ENCODE results near the gene HHAT.

The HHAT gene

GRCh38 chr1:210328032-210328745 lies 513 bp upstream of the HHAT start:
- TF ChIP-seq, protein P1, sequence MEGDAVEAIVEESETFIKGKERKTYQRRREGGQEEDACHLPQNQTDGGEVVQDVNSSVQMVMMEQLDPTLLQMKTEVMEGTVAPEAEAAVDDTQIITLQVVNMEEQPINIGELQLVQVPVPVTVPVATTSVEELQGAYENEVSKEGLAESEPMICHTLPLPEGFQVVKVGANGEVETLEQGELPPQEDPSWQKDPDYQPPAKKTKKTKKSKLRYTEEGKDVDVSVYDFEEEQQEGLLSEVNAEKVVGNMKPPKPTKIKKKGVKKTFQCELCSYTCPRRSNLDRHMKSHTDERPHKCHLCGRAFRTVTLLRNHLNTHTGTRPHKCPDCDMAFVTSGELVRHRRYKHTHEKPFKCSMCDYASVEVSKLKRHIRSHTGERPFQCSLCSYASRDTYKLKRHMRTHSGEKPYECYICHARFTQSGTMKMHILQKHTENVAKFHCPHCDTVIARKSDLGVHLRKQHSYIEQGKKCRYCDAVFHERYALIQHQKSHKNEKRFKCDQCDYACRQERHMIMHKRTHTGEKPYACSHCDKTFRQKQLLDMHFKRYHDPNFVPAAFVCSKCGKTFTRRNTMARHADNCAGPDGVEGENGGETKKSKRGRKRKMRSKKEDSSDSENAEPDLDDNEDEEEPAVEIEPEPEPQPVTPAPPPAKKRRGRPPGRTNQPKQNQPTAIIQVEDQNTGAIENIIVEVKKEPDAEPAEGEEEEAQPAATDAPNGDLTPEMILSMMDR (IDR thresholded peaks at IDR 0.05; ENCODE audit: borderline replicate concordance, insufficient read depth, low read depth, low read length) = no peak
- H3K4me3 ChIP-seq (ENCODE audit: low read depth, low read length) = peak overlapping the region; percentile 73

DNA sequence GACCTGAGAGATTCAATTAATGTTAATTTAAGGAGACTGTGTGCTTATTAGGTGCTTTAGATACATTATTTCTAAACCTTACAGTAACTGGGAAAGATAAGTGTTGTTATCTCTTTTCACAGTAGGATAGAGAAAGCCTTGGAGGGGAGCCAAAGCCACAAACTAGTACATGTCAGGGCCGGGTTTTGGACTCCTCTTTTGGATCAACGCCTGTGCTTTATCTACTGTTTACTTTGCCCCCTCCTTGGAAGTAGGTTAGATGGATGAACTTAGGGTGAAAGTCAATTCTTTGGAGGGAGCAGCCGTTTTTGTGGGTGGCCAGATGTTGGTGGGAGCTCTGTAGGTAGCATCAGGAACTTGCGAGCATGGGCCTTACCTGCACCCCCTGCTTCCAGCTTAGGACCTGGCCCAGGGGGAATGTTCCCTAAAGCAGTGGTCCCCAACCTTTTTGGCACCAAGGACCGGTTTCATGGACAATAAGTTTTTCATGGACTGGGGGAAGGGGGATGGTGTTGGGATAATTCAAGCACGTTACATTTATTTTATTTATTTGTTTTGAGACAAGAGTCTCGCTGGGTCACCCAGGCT lies 1.7 kb downstream of the HHAT start:
- no peak overlapping the region for H3K4me3 ChIP-seq (ENCODE audit: low read depth, low read length)
- TF ChIP-seq, protein P1 (IDR thresholded peaks at IDR 0.05; ENCODE audit: borderline replicate concordance, insufficient read depth, low read depth, low read length) = no peak

GRCh38 chr1:210332233-210332632 lies 3.5 kb downstream of the HHAT start:
- H3K4me3 ChIP-seq (ENCODE audit: low read depth, low read length) = no peak overlapping the region
- TF ChIP-seq, protein P1 (IDR thresholded peaks at IDR 0.05; ENCODE audit: borderline replicate concordance, insufficient read depth, low read depth, low read length) = no peak

DNA sequence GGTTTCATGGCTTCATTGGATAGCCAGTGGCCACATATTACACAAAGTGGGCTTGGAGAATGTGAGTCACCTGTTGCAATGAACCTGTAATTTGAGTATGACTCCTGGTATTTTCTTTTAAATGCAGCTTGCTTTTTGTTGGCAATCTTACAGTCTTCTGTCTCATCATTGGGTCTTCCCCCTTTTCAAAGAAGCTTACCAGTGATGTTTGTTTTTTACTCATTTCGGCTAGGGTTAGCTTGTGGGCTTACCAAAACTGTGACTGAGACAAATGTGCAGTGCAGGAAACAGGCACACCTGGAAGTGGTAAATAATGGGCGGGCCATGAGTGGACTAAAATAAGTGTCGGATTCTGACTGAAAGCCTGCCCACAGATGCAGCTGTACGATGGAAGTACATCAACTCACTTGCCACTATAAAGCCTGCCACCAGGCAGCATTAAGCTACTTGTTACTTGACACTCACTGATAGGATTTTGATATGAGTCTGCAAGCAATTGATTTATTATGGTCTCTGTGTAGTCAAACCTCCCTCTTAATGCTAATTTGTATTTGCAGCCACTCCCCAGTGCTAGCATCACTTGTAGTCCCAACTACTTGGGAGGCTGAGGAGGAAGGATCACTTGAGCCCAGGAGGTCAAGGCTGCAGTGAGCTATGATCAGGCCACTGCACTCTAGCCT lies 4.2 kb downstream of the HHAT start:
- no peak overlapping the region for H3K4me3 ChIP-seq (ENCODE audit: low read depth, low read length)
- TF ChIP-seq, protein P1 (IDR thresholded peaks at IDR 0.05; ENCODE audit: borderline replicate concordance, insufficient read depth, low read depth, low read length) = no peak

DNA sequence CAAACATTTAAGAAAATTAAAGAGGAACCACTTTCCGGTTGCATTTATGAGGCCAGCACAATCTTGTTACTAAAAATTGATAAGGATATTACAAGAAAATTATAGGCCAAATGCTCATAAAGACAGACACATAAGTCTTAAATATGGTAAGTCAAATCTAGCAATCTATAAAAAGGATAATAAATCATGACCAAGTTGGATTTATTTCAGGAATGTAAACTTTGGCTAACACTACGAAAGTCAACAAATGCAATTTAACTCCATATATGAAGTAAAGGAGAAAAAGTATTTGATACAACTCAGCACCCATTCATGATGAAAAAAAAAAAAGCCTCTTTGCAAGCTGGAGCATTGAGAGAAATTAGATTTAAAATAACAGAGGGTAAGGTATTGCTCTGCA lies 6.3 kb downstream of the HHAT start:
- H3K4me3 ChIP-seq (ENCODE audit: low read depth, low read length) = no peak overlapping the region
- TF ChIP-seq, protein P1 (IDR thresholded peaks at IDR 0.05; ENCODE audit: borderline replicate concordance, insufficient read depth, low read depth, low read length) = no peak

GRCh38 chr1:210336362-210336761 lies 7.7 kb downstream of the HHAT start:
- no peak overlapping the region for H3K4me3 ChIP-seq (ENCODE audit: low read depth, low read length)
- TF ChIP-seq, protein P1 (IDR thresholded peaks at IDR 0.05; ENCODE audit: borderline replicate concordance, insufficient read depth, low read depth, low read length) = no peak

Data from GM12875 (cell line).